PC-9 (cell line): ENCODE measurements around the gene RPS15.

Experiments used
- EZH2 ChIP-seq: fragments of 200-600 bp; sonication (generic); IDR thresholded peaks from 2 replicates; pipeline ENCODE4 v1.8.0; 2017; ENCODE audit warnings: antibody characterized with exemption, low read depth
- TF ChIP-seq, protein P1 (sequence below): fragments of 200-600 bp; sonication (generic); conservative IDR thresholded peaks from 2 replicates; pipeline ENCODE4 v1.6.1; 2017; ENCODE audit warnings: mixed run types, antibody characterized with exemption, mild to moderate bottlenecking, moderate library complexity

- TF ChIP-seq, protein P1, sequence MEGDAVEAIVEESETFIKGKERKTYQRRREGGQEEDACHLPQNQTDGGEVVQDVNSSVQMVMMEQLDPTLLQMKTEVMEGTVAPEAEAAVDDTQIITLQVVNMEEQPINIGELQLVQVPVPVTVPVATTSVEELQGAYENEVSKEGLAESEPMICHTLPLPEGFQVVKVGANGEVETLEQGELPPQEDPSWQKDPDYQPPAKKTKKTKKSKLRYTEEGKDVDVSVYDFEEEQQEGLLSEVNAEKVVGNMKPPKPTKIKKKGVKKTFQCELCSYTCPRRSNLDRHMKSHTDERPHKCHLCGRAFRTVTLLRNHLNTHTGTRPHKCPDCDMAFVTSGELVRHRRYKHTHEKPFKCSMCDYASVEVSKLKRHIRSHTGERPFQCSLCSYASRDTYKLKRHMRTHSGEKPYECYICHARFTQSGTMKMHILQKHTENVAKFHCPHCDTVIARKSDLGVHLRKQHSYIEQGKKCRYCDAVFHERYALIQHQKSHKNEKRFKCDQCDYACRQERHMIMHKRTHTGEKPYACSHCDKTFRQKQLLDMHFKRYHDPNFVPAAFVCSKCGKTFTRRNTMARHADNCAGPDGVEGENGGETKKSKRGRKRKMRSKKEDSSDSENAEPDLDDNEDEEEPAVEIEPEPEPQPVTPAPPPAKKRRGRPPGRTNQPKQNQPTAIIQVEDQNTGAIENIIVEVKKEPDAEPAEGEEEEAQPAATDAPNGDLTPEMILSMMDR: no peak
- no peak for TF ChIP-seq EZH2
These were observed 20.3 kb upstream of the RPS15 start for GRCh38 chr19:1417681-1418495.
